NCI-H2171 (cell line): ENCODE measurements around the gene GALNT13.

ENCODE experiments used
- DNase-seq: peaks from one replicate; lab custom pipeline; 2025; lab: John Stamatoyannopoulos, UW

Gene GALNT13

DNA sequence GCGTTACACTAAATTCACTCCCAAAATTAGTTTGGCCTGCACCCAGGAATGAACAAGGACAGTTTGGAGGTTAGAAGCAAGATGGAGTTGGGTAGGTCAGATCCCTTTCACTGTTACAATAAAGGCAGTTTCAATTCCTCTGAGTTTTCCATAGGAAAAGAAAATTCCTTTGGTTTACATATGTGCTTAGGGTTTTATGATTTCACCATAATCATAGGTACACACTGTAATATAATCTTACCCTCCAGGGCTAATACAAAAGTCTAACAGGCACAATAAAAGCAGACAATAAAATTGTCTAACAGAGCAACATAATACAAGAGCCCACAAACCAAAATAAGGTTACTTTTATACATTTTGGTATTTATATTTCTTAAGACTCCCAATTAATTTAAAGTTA is 435.3 kb downstream of the GALNT13 start:
- no peak for DNase-seq

DNA sequence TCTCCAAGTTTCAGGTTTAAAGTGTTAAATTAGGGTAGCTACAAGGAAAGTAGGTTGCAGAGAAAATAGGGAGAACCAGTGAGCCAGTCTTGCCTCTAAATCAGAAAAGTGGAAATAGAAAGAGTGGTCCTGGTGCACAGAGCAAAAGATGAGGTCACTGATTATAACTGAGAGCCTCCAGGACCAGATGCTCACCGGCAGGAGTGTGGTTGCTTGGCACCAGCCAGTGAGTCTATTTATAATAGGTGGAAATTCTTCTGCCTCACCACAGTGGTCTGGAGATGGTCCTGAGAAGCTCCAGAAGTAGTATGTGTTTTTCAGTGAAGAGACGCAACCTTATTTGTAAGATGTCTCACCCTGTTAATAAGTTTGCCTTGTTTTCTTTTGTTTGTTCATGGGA is 452.9 kb downstream of the GALNT13 start:
- DNase-seq, result no peak

DNA sequence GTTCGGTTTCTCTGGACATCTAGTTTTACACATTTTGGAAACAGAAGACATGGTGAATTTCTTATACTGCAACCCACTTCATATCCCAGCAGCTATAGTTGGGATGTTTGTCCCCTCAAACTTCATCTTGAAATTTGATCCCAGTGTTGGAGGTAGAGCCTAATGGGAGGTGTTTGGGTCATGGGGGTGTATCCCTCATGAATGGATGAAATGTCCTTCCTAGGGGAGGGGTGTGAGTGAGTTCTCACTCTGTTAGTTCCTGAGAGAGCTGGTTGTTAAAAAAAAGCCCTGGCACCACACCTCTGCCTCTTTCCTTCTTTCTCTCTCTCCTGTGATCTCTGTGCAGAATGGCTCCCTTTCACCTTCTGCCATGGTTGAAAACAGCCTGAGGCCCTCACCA is 457.8 kb downstream of the GALNT13 start:
- no peak for DNase-seq

DNA sequence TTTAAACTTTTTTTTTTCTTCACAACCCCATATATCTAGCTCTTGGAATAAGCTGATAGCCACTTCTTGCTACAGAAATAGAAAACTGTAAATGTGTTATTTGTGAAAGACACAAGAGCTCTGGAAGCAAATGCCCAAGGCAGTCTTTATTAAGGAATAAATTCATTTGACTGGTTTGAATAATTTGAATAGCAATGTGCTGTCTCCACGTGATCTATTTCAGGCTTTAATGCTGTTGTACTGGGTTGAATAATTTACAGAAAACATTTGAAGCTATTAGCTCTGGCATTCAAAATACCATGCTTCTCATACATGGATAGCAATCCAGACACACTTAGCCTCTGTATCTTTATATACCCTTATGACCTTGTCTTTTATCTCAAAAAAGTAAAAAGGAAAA is 460.1 kb downstream of the GALNT13 start:
- no peak for DNase-seq

DNA sequence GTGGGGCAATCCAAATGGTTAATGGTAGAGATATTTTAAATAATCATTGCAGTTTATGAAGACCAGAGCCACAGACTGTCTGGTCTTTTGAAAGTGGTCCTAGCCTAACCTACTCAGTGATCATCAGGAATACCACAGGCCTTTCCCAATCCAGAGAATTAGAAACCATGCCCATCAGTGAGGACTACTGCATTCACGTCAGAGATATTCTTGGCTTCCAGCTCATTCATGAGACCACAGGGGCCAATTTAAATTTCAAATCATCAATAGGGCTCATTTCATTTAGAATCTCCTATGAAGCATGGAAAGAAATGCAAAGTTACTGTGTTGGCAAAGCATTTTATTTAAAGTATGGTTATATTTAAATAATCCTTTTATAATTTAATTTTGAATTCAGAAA is 464.5 kb downstream of the GALNT13 start:
- no peak for DNase-seq

DNA sequence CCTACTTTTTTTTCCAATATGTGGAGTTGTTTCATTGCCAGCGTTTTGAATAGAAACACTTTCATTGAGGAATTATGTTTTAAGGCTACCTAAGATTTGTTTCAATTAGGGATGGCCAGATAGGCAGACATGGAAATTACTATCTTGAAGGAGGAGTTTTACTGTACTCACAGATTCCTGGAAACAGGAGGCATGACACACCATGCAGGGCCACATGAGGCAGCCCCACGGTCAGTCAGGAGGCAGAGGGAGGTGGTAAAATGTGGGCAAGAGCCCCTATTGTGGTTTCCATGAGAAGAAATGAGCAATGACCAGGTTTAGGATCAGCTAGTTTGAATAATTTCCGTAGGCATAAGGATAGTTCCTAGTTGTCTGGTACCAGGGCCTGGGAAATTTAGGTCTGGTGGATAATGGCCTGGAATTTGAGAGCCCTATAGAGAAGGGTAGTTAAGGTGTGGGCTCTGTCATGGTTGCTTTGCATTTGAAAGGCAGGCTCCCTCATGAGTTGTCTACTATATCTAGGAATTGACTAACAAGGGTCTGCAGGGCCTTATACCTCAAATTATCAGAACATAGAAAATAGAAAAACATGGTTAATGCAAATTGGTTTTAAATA is 466.7 kb downstream of the GALNT13 start:
- DNase-seq, result no peak

DNA sequence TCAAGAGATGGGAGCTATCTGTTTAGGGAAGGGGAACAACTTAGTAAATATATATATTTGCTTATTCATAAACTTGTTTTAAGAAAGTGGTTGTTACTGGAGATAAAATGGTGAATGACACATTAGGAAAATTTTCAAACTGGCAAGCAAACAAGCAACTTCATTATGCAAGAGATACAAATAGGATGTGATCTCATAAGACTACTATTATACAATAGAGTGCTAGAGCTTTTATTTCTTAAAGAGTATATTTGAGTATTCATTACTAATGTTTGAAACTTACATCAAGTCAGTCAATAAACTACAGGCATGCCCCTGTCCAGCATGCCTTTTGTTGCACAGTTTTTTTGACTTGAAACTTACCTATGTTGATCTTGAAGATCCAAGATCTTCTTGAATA is 471.6 kb downstream of the GALNT13 start:
- DNase-seq, result no peak

DNA sequence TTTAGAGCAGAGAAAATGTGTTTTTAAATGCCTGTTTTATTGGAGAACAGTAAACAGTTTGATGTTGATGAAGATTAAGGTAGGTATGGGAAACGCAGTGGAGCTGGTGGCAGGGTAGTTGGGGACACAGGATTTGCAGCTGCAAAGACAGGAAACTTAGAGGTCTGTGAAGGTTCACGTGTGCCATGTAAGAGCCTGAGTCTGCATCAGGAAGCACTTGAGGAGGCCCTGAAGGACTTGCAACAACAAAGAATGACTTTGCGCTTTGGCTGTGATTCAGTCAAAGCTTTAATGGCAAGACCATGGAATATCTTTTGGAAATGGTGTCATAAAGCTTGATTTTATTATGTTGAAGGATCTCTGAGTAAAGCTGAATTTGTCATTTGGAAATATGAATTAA is 479.2 kb downstream of the GALNT13 start:
- no peak for DNase-seq

DNA sequence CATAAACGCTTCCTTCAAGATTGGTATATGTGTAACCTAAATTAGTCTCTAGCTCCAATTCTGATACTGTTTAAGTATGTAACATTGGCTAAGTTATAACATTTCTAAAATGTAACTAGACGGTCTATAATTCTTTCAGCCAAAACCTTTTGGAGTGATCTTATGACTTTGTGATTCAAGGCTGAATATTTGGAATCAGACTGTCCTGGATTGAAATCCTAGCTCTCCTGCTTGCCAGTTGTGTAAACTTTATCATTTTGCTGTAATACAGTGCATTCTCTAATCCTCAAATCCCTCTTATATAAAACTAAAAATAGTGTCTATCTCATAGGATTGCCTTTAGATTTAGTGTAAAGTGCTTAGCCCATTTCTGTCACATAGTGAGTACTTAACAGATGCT is 489.6 kb downstream of the GALNT13 start:
- DNase-seq, result no peak

DNA sequence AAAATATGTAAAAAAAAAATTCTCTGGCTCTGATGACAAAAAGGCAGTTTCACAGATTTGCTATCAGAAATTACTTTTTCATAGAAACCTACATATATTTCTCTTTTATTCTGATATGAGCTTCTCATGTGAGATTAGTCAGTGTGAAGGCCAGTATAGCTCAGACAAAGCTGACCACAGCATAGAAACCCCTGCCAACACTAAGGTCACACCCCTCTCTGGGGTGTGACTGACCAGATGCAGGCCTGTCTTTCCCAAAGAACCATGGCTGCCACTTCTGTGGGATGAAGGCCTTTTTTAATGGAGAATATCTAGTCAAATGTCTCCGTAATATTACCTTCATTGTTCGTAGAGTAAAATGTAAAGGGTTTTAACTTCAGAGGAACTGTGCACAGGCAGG is 496.4 kb downstream of the GALNT13 start:
- DNase-seq, result no peak

DNA sequence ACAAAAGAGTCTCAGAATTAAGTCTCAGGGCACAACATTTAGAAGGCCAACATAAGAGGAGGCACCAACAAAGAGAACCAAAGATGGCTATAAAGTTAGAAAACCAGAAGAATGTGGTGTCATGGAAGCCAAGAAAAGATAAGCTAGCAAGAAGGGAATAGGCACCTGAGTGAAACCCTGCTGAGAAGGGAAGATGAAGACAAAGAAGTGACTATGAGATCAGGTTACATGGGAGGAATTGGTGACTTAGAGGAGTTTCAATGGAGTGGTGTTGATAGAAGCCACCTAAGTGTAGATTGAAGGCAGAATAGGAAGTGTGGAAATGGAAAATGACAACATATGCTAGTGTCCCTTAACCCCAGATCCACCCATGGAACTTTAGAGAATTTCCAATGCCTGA is 499.2 kb downstream of the GALNT13 start:
- no peak for DNase-seq

DNA sequence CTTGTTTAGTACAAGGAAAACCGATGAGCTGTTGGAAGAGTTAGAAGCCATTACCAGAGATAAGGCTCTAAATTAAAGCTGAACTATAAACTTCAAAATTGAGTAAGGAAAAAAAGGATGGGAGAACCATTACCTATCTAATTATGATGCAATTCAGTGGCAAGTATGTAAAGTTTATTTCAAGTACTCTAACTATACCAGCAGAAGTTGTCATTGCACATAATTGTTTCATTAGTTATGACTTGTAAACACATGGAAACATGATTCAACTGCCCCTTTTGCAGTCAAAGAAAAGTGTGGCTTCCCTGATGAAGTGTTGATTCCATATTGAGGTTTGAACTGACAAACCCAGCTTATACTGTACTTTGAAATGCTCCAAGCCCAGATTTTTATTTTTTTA is 502.7 kb downstream of the GALNT13 start:
- DNase-seq, result no peak

DNA sequence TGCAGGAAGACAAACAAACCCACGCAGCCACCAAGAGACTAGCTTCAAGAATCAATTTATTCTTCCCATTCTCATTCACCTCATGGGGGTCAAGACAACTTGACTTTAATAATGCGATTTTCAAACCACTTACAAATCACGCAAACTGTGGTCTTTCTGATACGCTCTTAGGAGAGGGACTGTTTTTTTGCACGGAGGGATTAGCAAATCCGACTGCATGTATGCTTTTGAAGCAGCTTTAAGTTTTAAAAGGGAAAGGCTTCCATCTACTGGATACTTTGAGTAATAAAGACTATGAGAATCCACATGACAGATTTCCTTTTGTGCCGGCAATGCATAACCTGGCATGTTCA is 503.8 kb downstream of the GALNT13 start:
- DNase-seq, result peak; percentile 68

DNA sequence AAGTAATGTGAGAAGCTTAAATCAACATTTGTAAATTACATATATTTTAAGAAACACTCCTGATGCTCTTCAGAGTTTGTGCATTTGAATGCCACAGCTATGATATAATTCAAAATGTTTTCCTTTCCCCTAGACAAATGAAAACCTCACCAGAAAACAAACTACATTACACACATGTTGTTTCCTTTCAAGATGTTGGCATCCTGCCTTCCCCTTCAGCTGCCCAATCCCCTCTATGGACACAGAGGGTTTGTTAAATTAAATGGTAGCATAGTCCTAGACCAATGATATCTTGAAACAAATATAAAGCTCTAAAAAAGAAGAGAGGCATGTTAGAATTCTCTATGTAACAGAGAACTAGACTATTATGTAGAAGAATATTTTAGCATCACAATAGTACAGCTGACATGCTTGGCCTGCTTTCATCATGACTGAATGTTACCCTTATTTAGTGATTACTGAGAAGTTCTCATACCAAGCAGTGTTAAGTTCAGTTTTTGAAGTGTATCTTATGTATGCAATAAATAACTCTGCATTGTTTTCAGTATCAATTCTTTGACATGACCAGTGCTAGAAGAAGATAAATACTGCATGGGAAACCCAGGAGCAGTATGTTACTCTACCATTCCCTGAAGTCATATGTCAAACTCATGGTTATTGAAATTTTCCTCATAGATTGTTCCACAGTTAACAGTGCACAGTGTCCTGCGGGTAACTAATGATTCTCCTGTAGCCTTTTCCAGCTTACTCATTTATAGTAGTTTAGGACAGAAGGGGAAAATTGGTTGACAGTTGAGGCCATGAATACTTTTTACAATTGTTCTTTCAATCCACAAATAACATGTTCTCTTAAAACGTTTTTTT is 510.4 kb downstream of the GALNT13 start:
- no peak for DNase-seq

DNA sequence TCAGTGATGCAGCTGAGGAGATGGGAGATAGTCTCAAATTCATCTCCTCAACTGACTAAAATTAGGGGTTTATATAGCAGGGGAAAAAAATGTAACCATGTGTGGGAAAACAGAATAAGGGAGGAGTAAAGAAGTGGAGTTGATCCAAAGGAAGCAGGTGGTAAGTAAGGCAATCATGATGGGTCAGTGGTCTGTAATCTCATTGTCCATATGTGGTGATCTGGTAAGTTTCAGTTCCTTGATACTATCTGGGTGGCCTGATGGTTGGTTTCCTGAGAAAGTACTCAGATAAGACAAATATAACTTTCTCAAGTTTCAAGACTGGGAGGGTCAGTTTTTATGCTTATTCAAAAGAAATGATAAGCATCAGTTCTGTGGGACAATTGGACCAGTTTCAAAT is 514.5 kb downstream of the GALNT13 start:
- no peak for DNase-seq

DNA sequence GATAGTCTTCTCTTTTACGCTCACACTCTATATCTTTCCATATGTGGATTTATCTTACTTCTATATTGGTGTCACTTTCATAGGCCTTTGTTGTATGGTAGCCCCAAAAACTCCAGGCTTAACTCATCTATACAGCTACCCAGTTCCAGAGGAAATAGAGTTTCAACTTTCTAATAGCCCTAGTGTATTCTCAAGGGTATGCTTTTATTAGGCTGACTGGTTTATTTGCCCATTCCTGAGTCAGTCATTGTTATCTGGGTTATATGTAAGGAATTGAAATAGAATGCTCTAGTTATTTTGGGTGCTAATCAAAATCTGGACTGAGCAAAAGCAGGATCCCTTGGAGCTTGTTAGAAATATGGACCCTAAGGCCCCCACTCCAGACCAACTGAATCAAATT is 519.3 kb downstream of the GALNT13 start:
- DNase-seq, result no peak

DNA sequence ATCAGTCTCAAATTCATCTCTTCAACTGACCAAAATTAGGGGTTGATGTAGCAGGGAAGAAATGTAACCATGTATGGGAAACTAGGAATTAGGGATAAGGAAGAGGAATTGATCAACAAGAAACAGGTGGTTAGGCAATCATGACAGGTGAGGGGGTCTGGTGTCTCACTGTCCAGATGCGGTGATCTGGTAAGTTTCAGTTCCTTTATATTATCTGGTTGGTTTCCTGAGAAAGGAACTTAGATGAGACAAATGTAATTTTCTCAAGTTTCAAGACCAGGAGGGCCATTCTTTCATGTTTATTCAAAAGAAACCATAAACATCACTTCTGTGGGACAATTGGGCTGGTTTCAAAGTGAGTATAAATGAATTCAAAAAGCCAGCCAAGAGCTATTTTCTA is 520.5 kb downstream of the GALNT13 start:
- DNase-seq, result no peak

DNA sequence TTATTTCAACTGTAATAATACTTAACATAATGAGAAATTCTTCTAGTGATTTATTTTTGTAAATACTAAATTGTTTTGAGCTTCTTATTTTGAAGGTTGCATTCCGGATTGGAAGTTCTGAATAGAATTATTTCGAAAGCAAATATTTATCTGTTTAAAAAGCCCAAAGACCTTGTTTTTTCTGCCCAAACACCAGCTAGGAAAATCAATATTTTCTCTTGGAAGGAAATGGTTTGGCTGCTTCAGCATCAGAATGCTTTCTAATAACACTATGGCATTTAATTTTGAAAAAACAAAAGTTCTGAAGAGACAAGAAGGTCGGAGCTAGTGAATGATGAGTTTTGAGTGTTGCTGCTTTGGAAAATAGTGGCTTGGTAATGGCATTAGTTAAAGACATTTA is 522.9 kb downstream of the GALNT13 start:
- DNase-seq, result no peak

DNA sequence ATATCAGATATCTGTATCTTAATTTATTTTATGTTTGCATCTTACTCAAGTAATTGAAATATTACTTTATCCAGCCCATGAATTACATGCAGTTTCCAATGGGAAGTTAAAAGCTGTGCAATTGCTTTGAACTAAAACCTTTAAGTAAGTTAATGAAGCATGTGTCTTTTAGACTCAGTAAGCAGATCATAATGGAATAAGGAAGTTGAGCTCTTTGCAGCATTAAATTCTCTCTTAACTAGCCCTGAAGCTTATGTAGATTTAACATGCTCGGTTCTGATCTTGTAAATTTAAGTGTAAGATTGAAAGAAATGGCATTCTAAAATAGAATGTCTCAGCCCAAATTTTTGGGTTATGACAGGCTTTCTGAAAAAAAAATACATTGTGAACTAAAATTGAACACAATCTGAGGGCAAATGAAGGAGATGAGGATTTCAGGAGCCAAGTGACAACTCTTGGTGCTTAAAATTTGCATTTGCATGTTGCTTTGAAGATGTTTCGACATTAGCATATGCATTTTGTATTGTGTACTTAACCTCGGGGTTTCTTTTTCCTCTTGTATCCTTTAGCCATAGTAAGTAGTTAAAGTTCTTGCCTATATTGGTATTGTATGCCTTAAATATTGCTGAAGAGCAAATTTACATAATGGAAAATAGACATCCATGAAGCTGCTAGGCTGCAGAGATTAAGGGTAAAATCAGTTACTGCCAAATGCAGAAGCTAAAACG is 529.0 kb downstream of the GALNT13 start:
- no peak for DNase-seq

DNA sequence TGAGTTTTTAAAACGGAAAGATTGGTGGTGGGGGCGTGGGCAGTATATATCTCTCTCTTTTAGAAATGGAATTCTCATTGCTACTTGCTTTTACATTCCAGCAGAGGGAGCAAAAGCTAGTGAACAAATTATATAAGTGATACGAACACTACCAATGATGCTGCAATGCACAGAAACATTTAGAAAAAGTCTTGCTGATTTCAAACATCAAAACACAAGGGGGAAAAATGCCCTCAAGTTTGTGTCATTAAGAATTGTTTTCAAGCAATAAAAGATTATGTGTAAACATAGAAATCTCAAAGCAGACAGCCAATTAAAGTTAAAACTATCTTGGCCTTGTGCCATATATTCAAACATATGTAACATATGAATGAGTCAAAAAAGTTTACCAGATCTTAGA is 530.5 kb downstream of the GALNT13 start:
- DNase-seq, result peak; percentile 24

DNA sequence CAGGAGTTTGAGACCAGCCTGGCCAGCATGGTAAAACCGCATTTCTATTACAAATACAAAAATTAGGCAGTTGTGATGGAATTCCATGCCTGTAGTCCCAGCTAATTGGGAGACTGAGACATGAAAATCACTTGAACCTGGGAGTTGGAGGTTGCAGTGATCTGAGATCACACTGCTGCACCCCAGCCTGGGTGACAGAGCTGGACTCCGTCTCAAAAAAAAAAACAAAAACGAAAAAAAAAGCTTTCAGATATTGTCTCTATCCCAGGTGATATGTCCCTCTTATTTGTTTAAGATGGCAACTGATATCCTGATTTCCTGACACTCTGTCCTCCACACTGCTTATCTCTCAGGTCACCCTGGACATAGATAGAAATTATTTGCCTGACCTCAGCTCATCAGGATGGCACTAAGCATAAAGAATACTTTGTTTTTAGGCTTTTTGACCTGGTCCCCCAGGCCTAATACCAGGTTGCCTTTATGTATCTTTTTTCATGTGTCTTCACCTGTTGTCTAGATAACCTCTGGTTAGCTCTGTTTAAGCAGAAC is 531.6 kb downstream of the GALNT13 start:
- DNase-seq, result no peak

DNA sequence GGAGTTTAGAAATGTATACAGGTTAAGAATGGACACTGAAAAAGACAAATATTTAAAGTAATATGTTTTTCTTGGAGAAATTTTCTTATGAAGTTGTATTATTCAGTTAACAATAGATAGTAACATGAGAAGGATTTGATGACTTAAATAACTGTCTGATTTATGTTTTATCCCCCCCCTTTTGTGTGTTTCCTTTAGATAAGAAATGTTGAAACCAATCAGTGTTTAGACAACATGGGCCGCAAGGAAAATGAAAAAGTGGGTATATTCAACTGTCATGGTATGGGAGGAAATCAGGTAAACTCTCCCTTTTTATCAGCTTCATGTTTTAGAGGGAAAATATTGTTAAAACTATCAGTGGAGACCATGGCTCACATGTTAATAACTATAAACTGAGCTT is 537.1 kb downstream of the GALNT13 start:
- DNase-seq, result no peak

DNA sequence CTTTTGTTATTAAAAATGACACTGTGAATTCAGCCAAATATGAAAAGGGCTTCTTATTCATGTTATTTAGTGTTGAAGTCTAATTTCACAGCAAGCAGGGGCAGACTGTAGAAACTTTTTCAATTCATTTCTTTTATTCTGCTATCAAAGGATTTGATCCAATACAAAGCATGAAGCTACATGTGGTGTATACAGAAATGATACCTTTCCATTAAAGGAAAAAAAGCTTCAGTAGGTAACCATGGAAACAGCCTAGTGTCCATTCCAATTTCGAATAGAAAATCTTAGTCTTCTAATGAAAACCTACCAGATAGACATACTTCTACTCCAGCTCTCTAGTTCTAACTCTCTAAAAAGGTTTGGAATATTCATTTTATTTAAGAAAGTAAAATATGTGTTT is 550.5 kb downstream of the GALNT13 start:
- DNase-seq, result no peak
